ENCODE measurements around the gene GLI3. TPM values are rescaled to one million over a fixed set of nuclear protein-coding genes. Genes with fewer than 3 reads are reported as not detected.

The GLI3 gene
- total and polyA plus RNA-seq, 2 of the 8 experiments (the other 6 are each of a cell fraction or from before 2014, with no cell fraction given): 8.0 to 31.1 TPM

- Histone ChIP-seq H3K9me3 (ENCODE audit: insufficient read depth in 2 of 2, low read depth in 1 of 2, low read length in 1 of 2) (no peaks in the 10 kb centered on the region), H3K14ac (ENCODE audit: insufficient read length) (no peak overlapping the region), H3K23me2 (ENCODE audit: low read depth, low read length) (no peaks in the 10 kb centered on the region), H2BK15ac (ENCODE audit: low read length) (no peak overlapping the region), H2AFZ (ENCODE audit: low read length) (no peak overlapping the region), H3K27me3 (replicated peaks in 1 of 4; ENCODE audit: control insufficient read depth in 3 of 4, extremely low read depth in 1 of 4, insufficient read depth in 3 of 4, low read length in 3 of 4) (no peaks in the 10 kb centered on the region), H3K4me3 (ENCODE audit: extremely low read depth in 1 of 4, insufficient read depth in 2 of 4, low read depth in 3 of 4, low read length in 4 of 4) (no peak overlapping the region), H4K5ac (ENCODE audit: insufficient read length, low read depth, low read length) (no peak overlapping the region), H3K23ac (ENCODE audit: insufficient read length) (no peak overlapping the region), H2BK12ac (ENCODE audit: low read depth, low read length) (no peak overlapping the region), H2BK20ac (ENCODE audit: low read length) (no peak overlapping the region), H3K36me3 (ENCODE audit: control insufficient read depth in 2 of 4, insufficient read depth in 4 of 4, low read length in 3 of 4) (no peaks in the 10 kb centered on the region), H2BK120ac (replicated peaks; ENCODE audit: low read depth, low read length) (no peak overlapping the region), H3K4ac (replicated peaks; ENCODE audit: insufficient read length, low read depth, low read length) (no peak overlapping the region), H3K27ac (ENCODE audit: low read depth, low read length) (no peak overlapping the region), H3K4me1 (replicated peaks in 1 of 4; ENCODE audit: control insufficient read depth in 3 of 4, insufficient read depth in 4 of 4, low read length in 3 of 4) (no peaks in the 10 kb centered on the region), H3K9ac (replicated peaks in 1 of 4; ENCODE audit: extremely low read depth in 1 of 4, low read depth in 3 of 4, low read length in 3 of 4) (no peak overlapping the region), H3K56ac (replicated peaks; ENCODE audit: insufficient read length, low read depth, low read length) (no peak overlapping the region), H2AK5ac (ENCODE audit: low read depth, low read length) (no peak overlapping the region), H2BK5ac (ENCODE audit: low read depth, low read length) (no peak overlapping the region), H3K18ac (ENCODE audit: extremely low read depth, low read length) (no peak overlapping the region), H4K8ac (ENCODE audit: extremely low read depth, insufficient read depth, low read length) (no peak overlapping the region), H4K91ac (replicated peaks; ENCODE audit: insufficient read length, low read length) (no peak overlapping the region), H3K79me1 (ENCODE audit: low read depth, low read length) (no peaks in the 10 kb centered on the region), H3K79me2 (ENCODE audit: control insufficient read depth in 1 of 2, insufficient read depth in 2 of 2, low read length in 2 of 2) (no peaks in the 10 kb centered on the region), H4K20me1 (replicated peaks in 1 of 2; ENCODE audit: control insufficient read depth in 1 of 2, insufficient read depth in 2 of 2, low read length in 2 of 2) (no peaks in the 10 kb centered on the region), H3K4me2 (ENCODE audit: insufficient read depth in 1 of 2, low read depth in 2 of 2, low read length in 2 of 2) (no peak overlapping the region)
- 97% methylated on average over 2 of the region's 2 CpGs; no CpG with 5 or more reads in 1 of the 2 experiments for WGBS, 2 experiments (ENCODE audit: extremely low coverage in 1 of 2, insufficient coverage in 1 of 2, insufficient read length in 1 of 2, insufficient replicate concordance in 2 of 2, low coverage in 1 of 2, low lambda C conversion rate in 2 of 2, missing lambda C conversion rate in 1 of 2)
- ChIA-PET POLR2A (ENCODE audit: partially characterized antibody) (no interaction called here), CTCF (ENCODE audit: partially characterized antibody) (interaction anchor here (0.7 kb wide), 2 partner anchors 115 to 319 kb away, joined by 3 read pairs; no protein-coding TSS in a partner anchor)
- FAIRE-seq (no peak), DNase-seq (ENCODE audit: low read depth in 1 of 2, low spot score in 2 of 2) (no peak)
- no peak for TF ChIP-seq PHF8 (conservative IDR thresholded peaks at IDR 0.05; ENCODE audit: low read depth, low read length)
- no peak for TF ChIP-seq HDAC6 (IDR thresholded peaks at IDR 0.05; ENCODE audit: low read depth, low read length)
- no peak for TF ChIP-seq CTBP2 (IDR thresholded peaks at IDR 0.05; ENCODE audit: borderline replicate concordance, insufficient read depth, insufficient read length, low read length)
- no peak for TF ChIP-seq SIX5 (IDR thresholded peaks at IDR 0.05; ENCODE audit: low read depth, low read length)
- TF ChIP-seq CHD2 (IDR thresholded peaks at IDR 0.05; ENCODE audit: low read length): no peak
- TF ChIP-seq CTCF (IDR thresholded peaks at IDR 0.05; ENCODE audit: control extremely low read depth in 1 of 3, insufficient read depth in 1 of 3, low read depth in 1 of 3, low read length in 3 of 3): no peak
- no peak for TF ChIP-seq SIRT6 (IDR thresholded peaks at IDR 0.05; ENCODE audit: low read length)
- no peak for TF ChIP-seq CREB1 (IDR thresholded peaks at IDR 0.05)
- no peak for TF ChIP-seq TBP (IDR thresholded peaks at IDR 0.05; ENCODE audit: low read depth, low read length)
Measured at GRCh38 chr7:42057331-42057730, 179.7 kb downstream of the GLI3 start.
